ENCODE measurements around the gene DDI2.
A peak's percentile ranks its signal among the peaks of the same experiment; 100 is the strongest.
"Not testable (repeated sequence)": the region's sequence is repeated elsewhere in the genome, so short reads cannot be mapped to it uniquely, and the experiment has no call there.

Gene DDI2

DNA sequence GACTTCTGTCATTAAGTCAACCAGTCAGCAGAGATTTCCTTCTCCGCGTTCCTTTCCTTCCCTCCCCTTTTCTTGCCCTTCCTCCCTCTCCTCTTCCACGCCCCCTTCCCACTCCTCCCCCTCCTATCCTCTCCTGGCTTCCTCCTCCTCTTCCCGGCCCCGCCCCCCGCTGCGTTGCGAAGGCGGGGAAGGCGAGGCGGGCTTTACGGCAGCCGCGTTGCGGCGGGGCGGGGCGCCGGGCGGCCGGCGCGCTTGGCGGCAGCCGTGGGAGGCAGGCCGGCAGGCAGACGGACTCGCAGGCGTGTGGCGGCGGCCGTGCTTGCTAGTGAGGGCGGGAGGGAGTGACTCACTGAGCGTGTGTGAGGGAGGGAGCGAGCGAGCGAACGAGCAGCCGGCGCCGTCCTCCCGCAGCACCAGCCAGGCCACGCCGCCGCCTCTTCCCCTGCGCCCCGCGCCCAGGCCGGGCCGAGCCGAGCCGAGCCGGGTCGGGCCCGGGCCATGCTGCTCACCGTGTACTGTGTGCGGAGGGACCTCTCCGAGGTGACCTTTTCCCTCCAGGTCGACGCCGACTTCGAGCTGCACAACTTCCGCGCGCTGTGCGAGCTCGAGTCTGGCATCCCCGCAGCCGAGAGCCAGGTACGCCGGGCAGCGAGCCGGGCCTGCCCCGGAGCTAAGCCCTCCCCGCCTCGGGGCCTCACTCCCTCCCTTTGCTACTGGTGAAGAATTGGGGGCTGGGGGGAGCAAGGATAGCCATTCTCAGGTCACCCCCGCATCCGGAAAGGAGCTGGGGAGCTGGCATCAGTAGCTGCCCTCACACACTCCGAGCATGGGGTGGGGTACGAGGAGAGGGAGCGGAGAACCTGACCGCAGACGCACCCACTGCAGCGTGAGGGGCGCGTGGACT, at the start of gene DDI2:
Gene DDI2 (plus strand): TSS at position 286 of the 904 bp plus-strand sequence. CDS start 213 bp downstream, at position 499.
- DNase-seq: peak; percentile 92 to 97

DNA sequence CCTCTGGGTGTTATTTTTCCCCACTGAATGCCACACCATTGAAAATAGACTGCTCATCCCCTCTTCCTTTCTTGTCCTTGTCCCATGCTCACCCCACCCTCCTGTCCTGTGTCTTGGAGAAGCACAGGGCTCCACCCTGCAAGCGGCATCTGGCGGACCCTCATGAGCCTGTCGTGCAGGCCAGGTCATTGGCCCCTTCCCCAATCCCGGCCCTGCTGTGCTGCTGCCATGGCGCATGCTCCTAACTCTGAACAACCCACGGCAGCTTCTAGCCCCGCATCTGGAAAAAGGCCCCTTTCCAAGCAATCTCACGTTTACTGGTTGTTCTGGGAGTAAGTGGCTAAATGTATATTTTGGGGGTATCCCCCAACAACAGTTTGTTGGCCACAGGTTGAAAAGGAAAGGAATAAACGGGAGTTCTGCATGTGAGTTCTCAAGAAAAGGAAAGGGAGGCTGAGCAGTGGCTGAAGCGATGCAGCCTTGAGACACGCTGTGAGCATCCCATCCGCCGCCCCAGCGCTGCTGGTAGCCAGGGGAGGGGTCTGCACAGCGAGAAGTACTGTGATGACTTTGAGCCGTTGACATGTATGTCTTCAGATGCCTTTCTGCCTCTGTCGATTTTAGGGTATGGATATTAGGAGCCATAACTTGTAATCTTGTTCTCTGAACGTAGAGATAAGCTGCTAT, 48.7 kb upstream of the DDI2 start:
- DNase-seq: no peak

DNA sequence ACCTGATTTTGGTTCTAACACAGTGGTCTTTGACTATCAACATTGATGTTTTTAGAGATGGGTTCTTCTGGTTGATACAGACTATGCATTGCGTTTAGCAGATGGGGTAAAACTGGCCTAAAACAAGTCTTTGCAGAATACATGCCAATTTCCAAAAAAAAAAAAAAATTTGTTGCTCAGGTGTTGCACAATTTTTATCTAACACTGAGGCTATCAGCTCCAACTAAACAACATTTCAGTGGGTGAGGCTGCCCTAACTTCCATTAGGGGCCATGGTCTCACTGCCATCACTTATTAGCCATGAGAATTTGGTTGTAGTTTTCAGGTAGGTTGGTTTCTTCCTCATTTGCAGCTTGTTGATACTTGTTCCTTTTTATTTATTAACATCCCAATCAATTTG, 46.4 kb upstream of the DDI2 start:
- no peak for DNase-seq

DNA sequence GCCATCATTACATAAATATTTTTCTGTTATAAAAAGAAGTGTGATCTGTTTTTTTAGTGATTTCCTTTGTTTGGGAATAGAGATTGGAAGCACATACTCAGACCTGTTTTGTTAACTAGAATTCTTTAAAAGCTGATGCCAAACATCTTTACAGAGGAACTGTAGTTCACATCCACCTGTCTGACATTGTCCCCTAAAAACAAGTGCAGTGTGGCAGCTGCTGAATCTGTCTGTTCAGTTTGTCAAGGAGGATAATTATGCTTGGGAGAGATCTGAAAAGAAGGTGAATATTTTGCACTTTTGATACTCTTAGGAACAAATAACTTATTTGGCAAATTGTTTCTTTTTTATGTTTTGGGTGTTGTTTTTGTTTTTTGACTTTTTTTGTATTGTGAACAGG, 46.0 kb upstream of the DDI2 start:
- no peak for DNase-seq

DNA sequence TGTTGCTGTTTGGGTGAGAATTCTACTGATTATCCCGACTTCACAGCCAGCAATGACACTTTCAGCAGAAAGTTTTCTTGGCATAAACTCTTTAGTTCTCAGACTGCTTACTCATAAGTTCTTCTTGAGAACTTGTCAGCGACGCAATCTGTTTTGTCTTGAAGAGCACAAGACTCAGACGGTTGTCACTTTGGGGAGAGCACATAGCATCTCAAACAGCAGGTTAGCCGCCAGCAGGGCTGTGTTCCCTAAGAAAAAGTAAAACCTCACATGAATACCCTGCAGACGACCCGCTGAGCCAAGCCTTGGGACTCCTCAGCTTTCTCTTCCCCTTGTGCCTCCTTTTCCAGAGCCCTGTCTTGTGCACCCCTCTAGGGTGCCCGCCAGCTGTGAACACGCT, 43.8 kb upstream of the DDI2 start:
- DNase-seq: peak in 1 of 2 donors; percentile 10

DNA sequence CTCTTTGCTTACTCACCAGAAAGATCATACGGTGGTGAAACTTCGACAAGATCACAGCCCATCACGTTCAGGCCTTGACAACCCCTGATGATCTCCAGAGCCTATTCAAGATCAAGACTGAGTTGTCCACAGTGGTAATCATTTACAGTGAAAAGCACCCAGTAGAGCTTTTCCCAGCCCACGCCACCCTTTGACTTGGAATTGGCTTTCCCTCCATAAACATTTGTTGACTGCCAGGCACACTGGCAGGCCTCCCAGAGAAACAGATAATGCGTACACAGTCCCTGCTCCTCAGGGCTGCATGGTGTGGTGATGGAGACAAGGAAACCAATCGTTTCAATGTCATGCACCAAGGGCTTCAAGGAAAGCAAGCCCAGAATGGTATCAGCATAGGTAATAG, 42.5 kb upstream of the DDI2 start:
- DNase-seq: peak in 1 of 2 donors; percentile 24

DNA sequence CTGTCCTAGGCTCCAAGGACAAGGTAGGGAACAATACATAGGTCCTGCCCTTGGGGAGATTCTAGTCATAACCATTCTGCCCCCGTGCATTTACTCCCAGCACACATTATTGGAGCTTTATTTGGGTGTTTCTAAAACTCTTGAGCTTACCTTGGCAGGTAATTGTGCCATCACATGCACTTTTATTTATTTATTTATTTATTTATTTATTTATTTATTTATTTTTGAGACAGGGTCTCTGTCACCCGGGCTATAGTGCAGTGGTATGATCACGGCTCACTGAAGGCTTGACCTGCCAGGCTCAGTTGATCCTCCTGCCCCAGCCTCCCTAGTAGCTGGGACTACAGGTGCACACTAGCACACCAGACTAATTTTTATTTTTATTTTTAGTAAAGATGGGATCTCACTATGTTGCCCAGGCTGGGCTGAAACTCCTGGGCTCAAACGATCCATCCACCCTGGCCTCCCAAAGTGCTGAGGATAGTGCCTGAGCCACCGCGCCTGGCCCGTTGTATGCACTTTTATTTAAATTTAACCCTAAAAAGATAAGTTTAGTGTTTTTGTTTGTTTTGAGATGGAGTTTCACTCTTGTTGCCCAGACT, 41.6 kb upstream of the DDI2 start:
- no peak for DNase-seq

DNA sequence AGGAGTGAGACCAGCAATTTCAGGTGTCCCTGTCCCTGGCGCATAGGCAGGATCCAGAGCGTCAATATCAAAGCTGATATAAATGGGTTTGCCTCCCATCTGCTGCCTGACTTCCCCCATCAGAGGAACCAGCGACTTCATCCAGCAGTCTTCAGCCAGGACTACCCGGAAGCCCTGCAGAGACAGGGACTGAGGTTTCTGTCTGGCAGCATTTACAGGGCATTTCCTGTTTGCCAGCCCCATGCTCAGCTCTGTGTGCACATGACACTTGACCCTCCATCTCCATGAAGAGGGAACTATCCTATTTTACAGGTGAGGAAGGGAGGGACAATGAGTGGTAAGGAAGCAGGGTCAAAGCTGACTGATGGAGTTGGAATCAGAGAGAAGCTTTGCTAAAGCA, 39.6 kb upstream of the DDI2 start:
- no peak for DNase-seq

DNA sequence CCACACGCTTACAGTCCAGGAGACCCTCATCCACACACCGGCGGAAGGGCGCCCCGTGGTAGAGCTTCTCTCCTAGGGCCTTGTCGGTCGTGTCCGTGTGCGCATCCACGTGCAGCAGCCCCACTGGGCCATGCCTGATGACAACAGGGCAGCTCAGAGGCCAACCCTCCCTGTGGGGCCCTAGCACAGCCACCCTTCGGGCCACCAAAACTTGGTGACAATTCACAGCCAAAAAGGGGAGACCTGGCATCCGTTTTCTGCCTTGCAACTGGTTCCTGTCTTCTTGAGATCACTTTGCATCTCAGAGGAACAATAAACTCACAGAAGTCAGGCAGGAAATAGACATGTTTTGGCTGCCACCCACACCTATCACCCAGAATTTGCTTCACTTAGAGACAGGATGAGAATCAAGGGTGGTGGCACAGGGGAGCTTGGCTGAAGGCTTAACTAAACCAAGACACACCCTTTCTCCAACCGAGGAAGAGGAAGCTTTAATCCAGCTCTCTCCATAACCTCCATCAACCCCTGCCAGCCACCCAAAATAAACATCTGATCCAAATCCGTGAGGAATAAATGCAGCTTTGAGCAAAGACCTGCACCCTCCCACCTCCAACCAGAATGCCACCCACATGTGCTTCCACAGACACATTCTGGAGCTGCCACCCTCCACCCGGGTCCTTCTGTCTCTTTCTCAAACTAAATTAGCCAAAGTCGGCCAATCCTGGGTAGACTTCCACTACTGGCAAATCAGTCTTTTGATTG, 38.2 kb upstream of the DDI2 start:
- DNase-seq: no peak

DNA sequence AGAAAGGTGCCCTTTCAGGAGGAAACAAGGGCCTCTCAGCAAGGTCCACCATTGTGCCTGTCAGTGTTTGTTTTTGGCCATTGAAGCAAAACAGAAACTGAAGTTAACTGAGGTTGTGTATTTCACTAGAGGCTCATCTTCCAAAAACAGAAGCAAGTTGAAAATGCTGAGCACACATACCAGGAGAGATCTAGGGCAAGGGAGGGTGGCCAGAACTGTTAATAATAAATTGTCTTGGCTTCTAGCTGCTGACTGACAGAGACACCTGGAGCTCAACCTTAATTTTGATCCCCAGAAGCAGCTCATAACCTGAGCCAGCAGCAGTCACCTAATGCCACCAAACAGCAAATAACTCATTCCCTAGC, 37.6 kb upstream of the DDI2 start:
- DNase-seq: peak in 1 of 2 donors; percentile 5

DNA sequence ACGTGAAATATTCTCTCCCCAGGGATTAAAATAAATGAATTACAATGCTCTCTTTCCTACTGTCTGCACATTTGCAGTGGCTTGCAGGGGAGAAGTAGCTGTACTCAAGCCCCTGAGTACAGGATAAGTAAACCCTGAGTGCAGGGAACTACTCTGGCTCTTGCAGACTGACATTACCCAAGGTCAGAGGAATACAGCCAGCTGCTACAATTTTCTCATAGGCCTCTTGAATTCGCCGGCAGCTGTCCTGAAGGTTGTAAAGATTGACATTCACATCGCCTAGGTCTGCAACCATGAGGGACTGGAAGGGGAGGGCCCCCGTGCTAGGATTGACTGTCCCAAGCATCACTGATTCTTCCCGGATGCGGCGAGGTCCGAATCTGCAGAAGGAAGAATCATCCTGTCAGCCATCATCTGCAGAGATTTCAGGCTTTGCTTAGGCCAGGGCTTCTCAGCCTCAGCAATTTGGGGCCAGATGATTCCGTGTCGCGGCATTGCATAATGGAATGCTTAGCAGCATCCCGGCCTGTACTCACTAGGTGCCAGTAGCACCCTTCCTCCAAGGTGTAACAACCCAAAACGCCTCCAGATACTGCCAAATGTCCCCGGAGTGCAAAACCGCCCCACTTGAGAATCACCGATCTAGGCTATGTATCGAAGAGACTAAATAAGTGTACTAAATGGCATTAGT, 34.1 kb upstream of the DDI2 start:
- no peak for DNase-seq

DNA sequence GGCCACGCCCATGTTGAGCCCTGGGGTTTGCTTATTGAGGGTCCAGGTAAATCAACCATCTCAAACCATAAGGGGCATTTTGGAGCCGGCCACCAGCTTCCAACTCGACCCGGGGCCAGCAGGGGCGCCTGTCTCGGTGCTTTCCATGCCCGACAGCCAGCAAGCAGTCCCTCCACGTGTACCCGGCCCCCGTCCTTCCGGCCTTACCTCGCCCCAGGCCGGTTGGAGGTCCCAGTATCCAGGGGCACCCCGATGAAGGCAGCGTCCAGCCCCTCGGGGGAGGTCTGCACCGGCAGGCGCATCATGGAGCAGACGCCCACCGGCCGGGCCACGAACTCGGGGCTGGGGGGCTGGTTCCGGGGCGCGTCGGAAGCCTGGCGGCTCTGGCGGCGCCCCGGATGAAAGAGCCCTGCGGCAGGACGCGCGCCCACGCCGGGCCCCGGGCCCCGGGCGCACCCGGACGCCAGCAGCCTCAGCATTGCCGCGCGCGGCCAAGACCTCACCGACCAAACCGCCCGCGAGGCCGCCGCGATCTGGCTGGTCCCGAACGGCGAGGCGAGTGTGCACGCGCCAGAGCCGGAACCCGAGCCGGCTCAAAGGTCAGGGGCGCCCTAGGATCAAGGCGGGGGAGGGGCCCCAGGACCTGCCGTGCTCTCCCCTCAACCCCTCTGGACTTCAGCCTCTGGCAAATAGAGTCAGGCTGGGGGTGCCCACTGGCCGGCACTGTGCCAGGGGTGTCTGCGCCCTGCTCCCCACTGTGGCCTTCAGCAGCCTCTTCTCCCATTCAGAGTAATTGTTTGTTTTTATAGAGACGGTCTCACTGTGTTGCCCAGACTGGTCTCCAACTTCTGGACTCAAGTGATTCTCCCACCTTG, 32.5 kb upstream of the DDI2 start, which contains the start of gene AGMAT:
Gene AGMAT (minus strand): TSS at position 563 of the 875 bp plus-strand sequence. CDS start 84 bp downstream, at position 479.
- DNase-seq: no peak

DNA sequence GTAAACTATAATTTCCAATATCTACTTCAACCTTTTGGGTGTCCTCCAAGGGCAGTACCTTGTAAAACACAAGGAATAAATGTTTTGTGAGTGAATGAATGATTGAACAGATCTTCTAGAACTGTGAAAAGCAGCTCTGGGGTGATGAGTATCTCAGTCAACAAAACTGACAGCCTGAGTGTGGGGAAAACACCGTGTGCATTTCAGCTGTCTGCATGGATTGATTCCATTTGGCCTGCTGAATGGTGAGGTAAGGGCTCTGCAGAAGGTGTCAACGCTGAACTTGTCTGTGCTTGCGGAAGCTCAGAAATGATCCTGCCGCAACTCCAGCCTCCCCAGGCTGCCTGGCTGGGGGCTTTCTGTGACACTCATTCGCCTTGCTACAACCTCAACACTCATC, 25.0 kb upstream of the DDI2 start:
- DNase-seq: no peak

DNA sequence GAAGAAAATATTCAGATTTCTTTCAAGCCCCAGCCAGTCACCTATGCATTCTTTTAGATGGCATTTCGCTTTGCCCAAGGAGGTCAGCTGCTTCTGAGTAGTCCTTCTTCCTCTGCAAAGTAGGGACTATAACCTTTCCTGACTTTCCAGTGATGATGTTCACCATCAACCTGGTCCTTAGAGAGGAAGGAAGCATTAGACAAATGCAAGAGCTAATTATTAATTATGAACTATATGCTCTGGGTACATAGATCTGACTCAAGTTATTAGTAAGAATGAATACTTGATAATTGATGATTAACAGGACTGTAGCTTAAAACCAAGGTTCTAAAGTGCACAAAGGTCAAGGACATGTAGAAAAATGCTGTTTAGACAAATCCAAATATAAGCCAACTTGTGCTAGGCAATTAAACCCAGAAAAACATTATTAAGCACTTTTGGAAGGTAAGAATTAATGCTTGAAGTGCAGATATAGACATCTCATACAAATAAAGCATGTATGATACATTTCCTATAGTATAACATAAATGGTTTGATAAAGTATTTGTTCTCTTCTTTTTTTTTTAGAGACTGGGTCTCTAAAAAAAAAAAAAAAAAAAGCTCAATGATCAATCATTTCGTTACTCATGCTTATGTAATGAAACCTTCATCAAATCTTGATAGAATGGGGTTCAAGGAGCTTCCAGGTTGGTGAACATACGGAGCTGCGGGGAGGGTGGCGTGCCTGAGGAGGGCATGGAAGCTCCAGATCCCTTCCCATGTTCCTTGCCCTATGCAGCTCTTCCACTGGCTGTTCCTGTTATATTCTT, 21.2 kb upstream of the DDI2 start:
- DNase-seq: no peak

DNA sequence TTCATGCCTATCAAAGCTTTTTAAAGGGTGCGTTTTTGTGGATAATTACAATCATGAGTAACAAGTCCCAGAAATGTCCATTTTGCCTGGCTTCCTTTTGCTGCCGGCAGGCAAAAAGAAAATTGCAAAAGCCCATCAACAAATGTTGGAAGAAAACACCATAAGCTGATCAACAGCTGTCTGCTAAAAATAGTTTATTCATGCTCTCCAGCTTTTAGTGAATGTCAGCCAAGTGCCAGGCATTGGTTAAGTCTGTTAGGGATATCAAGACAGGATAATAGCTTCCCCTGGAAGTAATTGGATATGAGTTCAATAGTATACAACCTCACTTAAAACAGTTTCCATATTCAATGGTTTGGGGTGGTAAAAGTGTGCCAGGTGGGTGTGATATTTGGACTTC, 18.8 kb upstream of the DDI2 start:
- DNase-seq: no peak

DNA sequence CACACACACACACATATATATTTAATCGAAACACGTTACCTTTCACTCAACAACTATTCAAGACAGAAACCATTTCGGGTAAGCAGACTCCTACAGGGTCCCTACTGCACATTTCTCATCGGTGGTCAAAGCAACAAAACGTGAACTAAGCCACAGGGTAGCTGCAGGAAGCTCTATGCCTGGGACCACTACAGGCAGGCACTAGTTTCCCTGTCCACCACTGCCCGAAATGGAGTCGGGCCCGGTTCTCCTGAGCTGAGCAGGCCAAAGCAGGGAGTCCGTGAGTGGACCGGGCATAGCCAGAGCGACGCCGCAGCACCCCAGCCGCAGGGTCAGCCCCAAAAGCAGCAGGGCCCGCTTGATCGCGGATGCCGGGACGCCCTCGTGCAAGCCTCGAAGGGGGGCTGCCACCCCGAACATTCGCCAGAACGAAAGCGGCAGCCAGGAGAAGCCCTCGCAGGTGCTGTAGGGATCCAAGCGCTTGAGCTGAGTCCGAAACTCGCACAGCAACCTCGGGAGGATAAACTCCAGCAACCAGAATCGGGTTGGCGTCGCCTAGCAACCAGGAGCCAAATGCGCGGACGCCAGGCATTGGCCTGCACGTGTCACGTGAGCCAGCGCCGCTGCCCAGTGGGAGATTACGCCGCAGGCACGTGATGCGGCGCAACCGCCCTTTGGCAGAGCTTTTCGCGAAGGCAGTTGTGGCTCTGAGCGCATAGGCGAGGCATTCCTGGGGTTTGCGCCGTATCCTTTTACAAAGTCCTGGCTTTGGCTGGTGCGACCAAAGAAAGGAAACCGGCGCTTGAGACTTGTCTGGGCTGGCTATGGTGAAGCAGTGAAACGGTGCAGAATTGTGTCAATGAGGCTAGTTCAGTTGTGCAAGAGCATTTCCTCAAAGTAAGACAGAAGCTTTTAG, 13.9 kb upstream of the DDI2 start:
- DNase-seq: peak; percentile 91 to 93

DNA sequence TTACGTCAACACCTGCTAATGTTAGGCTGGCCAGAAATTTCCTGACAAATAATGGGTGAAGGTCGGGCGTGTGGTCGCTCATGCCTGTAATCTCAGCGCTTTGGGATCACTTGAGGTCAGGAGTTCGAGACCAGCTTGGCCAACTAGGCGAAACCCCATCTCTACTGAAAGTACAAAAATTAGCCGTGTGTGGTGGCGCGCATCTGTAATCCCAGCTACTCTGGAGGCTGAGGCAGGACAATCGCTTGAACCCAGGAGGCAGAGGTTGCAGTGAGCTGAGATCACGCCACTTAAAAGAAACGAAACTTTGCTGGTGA, 13.3 kb upstream of the DDI2 start:
- not testable (repeated sequence) for DNase-seq

DNA sequence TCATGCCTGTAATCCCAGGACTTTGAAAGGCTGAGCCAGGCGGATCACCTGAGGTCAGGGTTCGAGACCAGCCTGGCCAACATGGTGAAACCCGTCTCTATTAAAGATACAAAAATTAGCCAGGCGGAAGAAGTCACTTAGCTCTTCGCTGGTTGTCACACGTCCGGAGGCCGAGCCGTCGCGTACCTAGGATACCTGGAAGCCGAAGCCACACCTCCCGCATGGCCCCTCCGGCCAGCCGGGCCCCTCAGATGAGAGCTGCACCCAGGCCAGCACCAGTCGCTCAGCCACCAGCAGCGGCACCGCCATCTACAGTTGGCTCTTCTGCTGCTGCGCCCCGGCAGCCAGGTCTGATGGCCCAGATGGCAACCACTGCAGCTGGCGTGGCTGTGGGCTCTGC, 12.9 kb upstream of the DDI2 start:
- DNase-seq: not testable (repeated sequence)
